Esophagus mucosa (tissue), 1 donor: Measurements from ENCODE around the gene DLG5. TPM values are rescaled to one million over a fixed set of nuclear protein-coding genes. Genes with fewer than 3 reads are reported as not detected.

Source experiments
- ATAC-seq: fragments of 200-7000 bp; cut with Tn5 transposase; one replicate; pipeline ENCODE4 v1.9.1; 2020
- total RNA-seq: library from RNA; stranded (reverse); gene quantifications from one replicate; pipeline ENCODE4 v1.2.4, GENCODE V29; 2023
- donor health status: DM: yes; HTN: yes; CAD: no.

Gene DLG5
- total RNA-seq, 1 donor from 2014 or later = 37.9 TPM

- ATAC-seq = peak; percentile 16
These were observed 36.5 kb downstream of the DLG5 start for GRCh38 chr10:77890097-77890496.

- peak; percentile 87 for ATAC-seq
These were observed 37.2 kb downstream of the DLG5 start for GRCh38 chr10:77889277-77889903.

GRCh38 chr10:77888356-77888703, 38.2 kb downstream of the DLG5 start:
- ATAC-seq = no peak

- no peak for ATAC-seq
These were observed 38.8 kb downstream of the DLG5 start for GRCh38 chr10:77887631-77888355.

GRCh38 chr10:77886795-77887355, 39.7 kb downstream of the DLG5 start:
- ATAC-seq = no peak

- no peak for ATAC-seq
These were observed 42.4 kb downstream of the DLG5 start for GRCh38 chr10:77884181-77884580.

- ATAC-seq = peak; percentile 50
These were observed 44.9 kb downstream of the DLG5 start for GRCh38 chr10:77881636-77882035.

GRCh38 chr10:77881222-77881621, 45.3 kb downstream of the DLG5 start:
- no peak for ATAC-seq

- no peak for ATAC-seq
These were observed 46.8 kb downstream of the DLG5 start for GRCh38 chr10:77879710-77880109.

GRCh38 chr10:77879065-77879464, 47.5 kb downstream of the DLG5 start:
- no peak for ATAC-seq

- ATAC-seq = peak; percentile 76
These were observed 48.9 kb downstream of the DLG5 start for GRCh38 chr10:77877441-77878344.

- ATAC-seq = no peak
These were observed 50.8 kb downstream of the DLG5 start for GRCh38 chr10:77875730-77876129.

- ATAC-seq = no peak
These were observed 51.7 kb downstream of the DLG5 start for GRCh38 chr10:77874872-77875271.

GRCh38 chr10:77873536-77874380, 52.8 kb downstream of the DLG5 start:
- ATAC-seq = peak; percentile 82

- peak; percentile 4 for ATAC-seq
These were observed 53.5 kb downstream of the DLG5 start for GRCh38 chr10:77872947-77873535.

- ATAC-seq = no peak
These were observed 54.2 kb downstream of the DLG5 start for GRCh38 chr10:77872151-77872946.

GRCh38 chr10:77869626-77870420, 56.7 kb downstream of the DLG5 start:
- no peak for ATAC-seq

- no peak for ATAC-seq
These were observed 58.0 kb downstream of the DLG5 start for GRCh38 chr10:77868523-77868922.

- ATAC-seq = no peak
These were observed 59.3 kb downstream of the DLG5 start for GRCh38 chr10:77867124-77867719.

GRCh38 chr10:77866598-77866997, 60.0 kb downstream of the DLG5 start:
- no peak for ATAC-seq
